ENCODE results near the gene MAML2. TPM values are rescaled to one million over a fixed set of nuclear protein-coding genes. Genes with fewer than 3 reads are reported as not detected.

MAML2 gene
- total and polyA plus RNA-seq, 9 of the 15 experiments (the other 6 are each of a cell fraction or from before 2014, with no cell fraction given) = 0.79 to 6.8 (median 4.8) TPM

GRCh38 chr11:96019810-96020747, 322.9 kb downstream of the MAML2 start (continued):
- TF ChIP-seq ZNF407 (IDR thresholded peaks at IDR 0.05; ENCODE audit: low read depth) = no peak
- no peak for TF ChIP-seq ZKSCAN8 (CRISPR knock-in tag; IDR thresholded peaks at IDR 0.05)
- TF ChIP-seq RB1 (IDR thresholded peaks at IDR 0.05; ENCODE audit: low read depth) = no peak
- no peak for TF ChIP-seq CBX8 (IDR thresholded peaks at IDR 0.05; ENCODE audit: borderline replicate concordance, extremely low read depth, low read depth, low read length, poor library complexity, severe bottlenecking)
- TF ChIP-seq NRF1 (conservative IDR thresholded peaks at IDR 0.05 in 1 of 2, IDR thresholded peaks at IDR 0.05 in 1 of 2) = no peak
- TF ChIP-seq HEY1 (CRISPR knock-in tag; IDR thresholded peaks at IDR 0.05; ENCODE audit: borderline replicate concordance) = no peak
- TF ChIP-seq PHB2 (IDR thresholded peaks at IDR 0.05; ENCODE audit: low read depth) = no peak

All from K562 (cell line).